ENCODE data around the gene IL18R1. TPM values are rescaled to one million over a fixed set of nuclear protein-coding genes. Genes with fewer than 3 reads are reported as not detected.

The IL18R1 gene
- total RNA-seq, 1 donor from 2014 or later = not detected

DNA sequence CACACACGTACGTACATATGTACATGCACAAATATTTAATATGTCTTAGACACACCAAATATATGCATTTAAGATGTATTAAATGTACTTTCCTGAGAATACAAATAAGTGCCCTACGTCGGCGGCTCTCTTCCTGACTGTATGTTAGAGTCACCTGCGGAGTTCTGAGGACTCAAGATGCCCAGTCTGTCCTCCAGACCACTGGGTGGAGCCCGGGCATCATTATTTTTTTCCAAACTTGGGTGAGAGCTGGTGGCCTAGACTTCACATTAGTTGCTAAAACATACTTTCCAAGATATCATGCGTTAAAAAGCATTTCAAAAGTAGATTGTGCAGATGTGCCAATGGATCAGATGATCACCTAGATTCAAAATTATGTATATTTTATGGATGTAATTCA, 2.9 kb downstream of the IL18R1 start:
- no peak for TF ChIP-seq CTCF (conservative IDR thresholded peaks at IDR 0.05)
- Mint-ChIP-seq H3K4me3 (no peak overlapping the region), H3K4me1 (peaks cover 3% of the 10 kb centered on the region), H3K9me3 (no peaks in the 10 kb centered on the region), H3K27me3 (ENCODE audit: low read depth) (peaks cover 47% of the 10 kb centered on the region), H3K27ac (ENCODE audit: unreplicated experiment) (no peak overlapping the region), H3K36me3 (ENCODE audit: low read depth) (no peaks in the 10 kb centered on the region)
- no peak for DNase-seq (ENCODE audit: low read depth, low spot score)

GRCh38 chr2:102359527-102359926, 3.9 kb downstream of the IL18R1 start:
- Mint-ChIP-seq H3K4me1 (peaks cover 3% of the 10 kb centered on the region), H3K4me3 (no peak overlapping the region), H3K9me3 (no peaks in the 10 kb centered on the region), H3K27ac (ENCODE audit: unreplicated experiment) (no peak overlapping the region), H3K27me3 (ENCODE audit: low read depth) (peaks cover 38% of the 10 kb centered on the region), H3K36me3 (ENCODE audit: low read depth) (peaks cover 1% of the 10 kb centered on the region)
- no peak for DNase-seq (ENCODE audit: low read depth, low spot score)
- TF ChIP-seq CTCF (conservative IDR thresholded peaks at IDR 0.05) = no peak

- no peak for TF ChIP-seq CTCF (conservative IDR thresholded peaks at IDR 0.05)
- peaks cover 9% of the 10 kb centered on the region for H3K9me3 Mint-ChIP-seq
- DNase-seq (ENCODE audit: low read depth, low spot score) = no peak
- H3K27me3 Mint-ChIP-seq (ENCODE audit: low read depth) = peaks cover 20% of the 10 kb centered on the region
- H3K4me1 Mint-ChIP-seq = no peaks in the 10 kb centered on the region
- H3K4me3 Mint-ChIP-seq = no peak overlapping the region
- peaks cover 10% of the 10 kb centered on the region for H3K36me3 Mint-ChIP-seq (ENCODE audit: low read depth)
- no peak overlapping the region for H3K27ac Mint-ChIP-seq (ENCODE audit: unreplicated experiment)
Measured at GRCh38 chr2:102361632-102362241, 6.1 kb downstream of the IL18R1 start.

GRCh38 chr2:102365763-102366162, 10.2 kb downstream of the IL18R1 start:
- no peak for DNase-seq (ENCODE audit: low read depth, low spot score)
- Mint-ChIP-seq H3K4me3 (no peak overlapping the region), H3K27ac (ENCODE audit: unreplicated experiment) (no peak overlapping the region), H3K27me3 (ENCODE audit: low read depth) (peaks cover 5% of the 10 kb centered on the region), H3K4me1 (no peaks in the 10 kb centered on the region), H3K36me3 (ENCODE audit: low read depth) (peaks cover 10% of the 10 kb centered on the region), H3K9me3 (peaks cover 9% of the 10 kb centered on the region)
- no peak for TF ChIP-seq CTCF (conservative IDR thresholded peaks at IDR 0.05)

DNA sequence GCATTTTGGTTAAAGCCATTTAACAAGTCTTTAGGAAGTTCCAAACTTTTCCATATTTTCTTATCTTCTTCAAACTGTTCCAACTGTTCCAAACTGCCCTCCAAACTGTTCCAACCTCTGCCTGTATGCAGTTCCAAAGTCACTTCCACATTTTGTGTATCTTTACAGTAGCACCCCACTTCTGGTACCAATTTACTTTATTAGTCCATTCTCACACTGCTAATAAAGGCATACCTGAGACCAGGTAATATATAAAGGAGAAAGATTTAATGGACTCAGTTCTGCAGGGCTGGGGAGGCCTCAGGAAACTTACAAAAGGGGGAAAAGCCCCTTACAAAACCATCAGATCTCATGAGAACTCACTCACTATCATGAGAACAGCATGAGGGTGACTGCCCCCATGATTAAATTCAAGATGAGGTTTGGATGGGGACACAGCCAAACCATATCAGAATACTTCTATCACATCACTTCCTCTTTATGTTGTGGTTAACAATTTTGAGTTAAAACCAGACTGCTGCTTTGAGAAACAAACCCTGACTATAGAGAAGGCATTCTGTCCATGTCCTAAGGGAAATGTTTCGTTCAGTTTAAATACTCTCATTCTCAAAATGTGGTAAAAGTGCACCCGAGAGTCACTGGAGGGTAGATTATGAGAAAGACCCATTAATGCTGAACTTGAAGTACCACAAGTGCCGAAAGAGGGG, 11.0 kb downstream of the IL18R1 start:
- Mint-ChIP-seq H3K27ac (ENCODE audit: unreplicated experiment) (no peak overlapping the region), H3K4me3 (no peak overlapping the region), H3K4me1 (no peaks in the 10 kb centered on the region), H3K27me3 (ENCODE audit: low read depth) (peaks cover 5% of the 10 kb centered on the region), H3K9me3 (peaks cover 9% of the 10 kb centered on the region), H3K36me3 (ENCODE audit: low read depth) (peaks cover 10% of the 10 kb centered on the region)
- no peak for DNase-seq (ENCODE audit: low read depth, low spot score)
- no peak for TF ChIP-seq CTCF (conservative IDR thresholded peaks at IDR 0.05)
